ENCODE measurements around the gene CRP.
"Not testable (repeated sequence)": the region's sequence is repeated elsewhere in the genome, so short reads cannot be mapped to it uniquely, and the experiment has no call there.

Gene CRP, protein sequence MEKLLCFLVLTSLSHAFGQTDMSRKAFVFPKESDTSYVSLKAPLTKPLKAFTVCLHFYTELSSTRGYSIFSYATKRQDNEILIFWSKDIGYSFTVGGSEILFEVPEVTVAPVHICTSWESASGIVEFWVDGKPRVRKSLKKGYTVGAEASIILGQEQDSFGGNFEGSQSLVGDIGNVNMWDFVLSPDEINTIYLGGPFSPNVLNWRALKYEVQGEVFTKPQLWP

DNA sequence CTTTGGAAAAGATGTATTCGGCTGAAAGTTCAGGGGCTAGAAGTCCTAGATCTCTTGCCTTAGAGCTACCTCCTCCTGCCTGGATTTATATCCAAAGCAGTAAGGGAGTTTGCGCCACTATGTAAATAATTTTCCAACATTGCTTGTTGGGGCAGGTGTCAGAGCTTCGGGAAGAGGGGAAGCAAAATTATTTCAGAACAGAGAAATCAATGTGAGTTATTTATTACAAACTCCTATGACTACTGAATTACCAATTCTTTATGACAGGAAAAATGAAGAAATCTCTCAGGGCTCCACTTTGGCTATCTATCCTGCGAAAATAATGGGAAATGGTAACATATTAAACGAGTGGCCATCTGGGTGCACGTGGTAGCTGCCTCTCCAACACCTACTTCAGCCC lies at the start of gene CRP:
Gene CRP, minus strand, starts transcription at position 61 of the 400 bp plus-strand sequence. CDS start 104 bp downstream, outside the sequence.
- DNase-seq (ENCODE audit: low read depth, low spot score), result no peak

DNA sequence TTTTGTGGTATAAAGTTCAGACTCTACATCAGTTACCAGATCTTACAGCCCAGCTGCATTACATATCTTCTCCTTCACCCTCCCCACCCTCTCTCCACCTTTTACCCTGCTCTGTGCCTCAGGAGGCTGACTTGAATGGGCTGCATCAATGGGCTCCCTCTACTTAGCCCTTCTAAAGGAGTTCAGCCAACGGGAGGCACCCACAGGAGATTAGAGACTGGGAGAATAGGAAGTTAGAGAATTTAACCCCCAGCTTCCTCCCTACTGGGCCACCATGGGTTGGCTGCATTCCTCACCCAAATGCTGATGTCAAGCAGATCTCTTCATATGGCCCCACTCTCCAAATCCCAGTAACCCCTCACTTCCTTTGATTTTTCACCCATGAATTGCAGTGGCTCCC lies 49.3 kb upstream of the CRP start:
- no peak for DNase-seq (ENCODE audit: low read depth, low spot score)

DNA sequence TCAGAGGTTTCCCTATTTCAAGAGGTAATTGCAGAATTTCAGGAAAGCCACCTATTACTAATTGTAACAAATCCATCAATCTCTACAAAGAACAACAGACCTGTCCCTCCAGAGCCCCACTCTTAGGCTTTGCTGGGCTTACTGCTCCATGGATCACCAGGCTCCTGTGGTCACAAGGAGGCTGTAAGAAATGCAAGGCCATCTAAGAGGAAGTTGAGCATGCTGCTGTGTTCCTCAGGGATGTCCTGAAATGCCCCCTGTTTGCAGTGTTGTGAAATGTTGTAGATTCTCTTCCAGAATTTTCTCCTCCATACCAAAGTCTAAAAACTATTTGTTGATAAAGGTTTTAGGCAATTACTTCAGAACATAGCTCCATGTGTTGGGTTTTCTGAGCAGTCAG lies 42.0 kb upstream of the CRP start:
- DNase-seq (ENCODE audit: low read depth, low spot score), result no peak

DNA sequence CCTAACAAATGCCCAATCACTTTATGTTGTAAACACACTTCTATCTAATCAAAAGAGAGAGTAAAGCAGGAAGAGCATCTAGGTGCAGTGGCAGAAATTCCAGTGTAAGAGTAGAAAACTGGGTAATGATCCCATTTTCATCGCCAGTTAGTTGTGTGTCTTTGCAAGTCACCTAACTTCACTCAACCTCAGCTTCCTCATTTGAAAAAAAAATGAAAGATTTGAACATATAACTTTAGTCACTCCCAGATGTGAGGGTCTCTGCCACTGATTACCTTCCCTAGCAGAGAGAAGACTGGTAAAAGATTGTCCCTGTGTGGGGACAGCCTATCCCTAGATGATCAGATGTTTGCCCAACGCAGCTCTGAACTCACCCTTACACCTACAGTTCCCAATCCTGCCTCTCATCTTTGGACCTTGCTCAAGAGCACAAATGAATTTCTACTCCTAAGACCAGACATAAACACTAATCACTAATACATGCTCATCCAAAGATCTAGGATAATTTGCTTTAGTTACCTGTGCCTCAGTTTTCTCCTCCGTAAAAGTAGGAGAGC lies 41.1 kb upstream of the CRP start:
- no peak for DNase-seq (ENCODE audit: low read depth, low spot score)

DNA sequence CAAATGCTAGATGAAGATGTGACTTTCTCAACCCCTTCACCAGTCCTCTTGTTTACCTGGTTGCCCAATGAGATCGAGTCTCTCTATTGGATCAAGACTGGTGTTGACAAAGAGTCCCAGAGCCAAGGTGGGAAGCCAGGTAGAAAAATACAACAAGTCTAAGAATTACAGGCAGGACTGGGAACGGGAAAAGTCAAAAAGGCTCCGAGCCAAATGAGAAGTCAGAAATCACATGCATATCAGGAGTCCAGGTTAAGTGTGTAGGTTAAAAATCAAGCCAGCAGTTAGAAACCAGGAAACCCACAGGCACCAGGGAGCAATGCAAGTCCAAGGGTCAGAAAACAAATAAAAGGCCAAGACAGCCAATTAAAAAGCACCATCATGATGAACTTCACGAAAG lies 39.0 kb upstream of the CRP start:
- DNase-seq (ENCODE audit: low read depth, low spot score), result no peak

DNA sequence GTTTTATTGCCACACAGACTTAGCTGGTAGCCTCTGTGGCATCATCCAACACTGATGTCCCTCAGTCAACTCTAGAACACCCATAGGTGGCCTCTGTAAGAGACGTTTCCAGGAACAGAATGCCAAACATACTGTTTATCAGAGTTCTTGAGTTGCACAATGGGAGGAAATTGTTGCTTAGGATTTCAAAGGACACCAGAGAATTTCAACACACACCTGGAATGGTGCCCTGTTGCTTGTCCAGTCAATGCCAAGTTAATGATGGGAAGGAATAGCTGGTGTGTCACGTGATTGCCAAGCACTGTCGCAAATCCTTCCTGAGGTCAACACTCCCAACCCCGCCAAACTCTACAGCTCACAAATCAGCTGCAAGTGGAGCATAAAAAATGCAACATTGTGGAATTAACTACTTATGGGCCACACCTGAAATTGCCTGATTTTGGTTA lies 37.8 kb upstream of the CRP start:
- DNase-seq (ENCODE audit: low read depth, low spot score), result no peak

DNA sequence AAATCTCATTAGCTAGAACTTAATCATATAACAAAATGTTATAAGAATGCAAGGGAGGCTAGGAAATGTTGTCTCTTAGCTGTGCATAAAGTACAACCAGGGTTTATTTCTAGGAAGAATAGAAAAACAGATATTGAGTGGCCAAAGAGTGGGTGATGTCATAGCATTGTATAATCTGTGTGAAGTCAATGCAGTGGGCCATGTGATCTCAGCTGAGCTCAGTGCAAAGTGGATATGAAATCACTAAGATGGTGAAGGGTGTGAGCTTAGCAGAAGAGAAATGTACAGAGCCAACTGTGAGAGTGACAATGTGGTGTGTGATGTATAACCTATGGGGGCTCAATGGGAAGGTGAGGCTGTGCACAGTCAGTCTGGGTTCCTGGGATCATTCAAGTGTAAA lies 36.6 kb upstream of the CRP start:
- DNase-seq (ENCODE audit: low read depth, low spot score), result no peak

DNA sequence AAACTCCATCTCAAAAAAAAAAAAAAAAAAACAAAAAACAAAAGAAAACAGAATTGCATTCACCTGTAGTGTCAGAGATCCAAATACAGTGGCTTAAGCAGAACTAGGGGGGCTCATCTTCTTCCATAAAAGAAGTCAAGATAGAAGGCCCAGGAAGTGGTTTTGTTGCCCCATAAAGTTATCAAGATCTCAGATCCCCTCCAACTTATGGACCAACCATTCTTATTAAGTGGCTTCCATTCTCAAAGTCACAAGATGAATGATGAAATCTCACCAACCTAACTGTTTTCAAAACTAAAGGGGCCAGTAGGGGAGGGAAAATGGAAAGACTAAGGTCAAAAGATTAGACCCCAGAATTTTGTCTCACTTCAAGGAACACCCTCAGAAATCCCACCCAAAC lies 36.2 kb upstream of the CRP start:
- no peak for DNase-seq (ENCODE audit: low read depth, low spot score)

DNA sequence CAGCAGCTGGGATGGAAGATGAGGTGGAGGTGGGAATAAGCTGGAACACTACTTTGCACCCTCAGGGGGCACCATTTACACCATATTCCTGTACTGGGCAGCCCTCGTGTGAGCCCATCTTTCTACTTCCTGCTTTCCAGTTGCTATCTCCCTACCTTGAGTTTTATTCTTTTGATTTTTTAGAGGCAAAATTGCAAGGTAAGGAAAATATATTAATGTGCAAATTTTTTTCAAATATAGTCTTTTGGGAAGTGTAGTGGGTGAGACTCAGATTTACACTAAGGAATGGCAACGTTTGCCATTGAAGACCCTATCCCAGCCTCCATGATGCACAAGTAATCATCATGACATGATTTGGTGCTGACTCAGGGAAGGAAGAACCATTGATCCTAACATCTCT lies 35.2 kb upstream of the CRP start:
- DNase-seq (ENCODE audit: low read depth, low spot score), result no peak

DNA sequence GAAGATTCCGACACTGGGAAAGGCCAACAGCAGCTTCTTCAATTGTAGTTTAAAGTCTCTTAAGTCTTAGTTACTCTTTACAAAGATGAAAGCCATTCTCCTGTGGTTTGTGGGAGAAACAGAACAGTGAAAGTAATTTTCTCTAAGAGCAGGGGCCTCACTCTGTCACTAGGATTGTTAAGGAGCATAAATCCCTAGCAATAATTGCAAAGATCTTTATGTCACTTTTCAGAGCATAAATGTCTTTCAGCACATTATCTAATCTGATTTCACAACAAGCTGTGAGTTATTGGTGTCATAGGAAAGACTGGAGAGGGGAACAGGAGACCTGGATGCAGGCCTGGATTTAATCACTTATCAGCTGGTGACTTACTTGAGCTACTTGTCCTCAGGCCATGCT lies 34.0 kb upstream of the CRP start:
- DNase-seq (ENCODE audit: low read depth, low spot score), result no peak

DNA sequence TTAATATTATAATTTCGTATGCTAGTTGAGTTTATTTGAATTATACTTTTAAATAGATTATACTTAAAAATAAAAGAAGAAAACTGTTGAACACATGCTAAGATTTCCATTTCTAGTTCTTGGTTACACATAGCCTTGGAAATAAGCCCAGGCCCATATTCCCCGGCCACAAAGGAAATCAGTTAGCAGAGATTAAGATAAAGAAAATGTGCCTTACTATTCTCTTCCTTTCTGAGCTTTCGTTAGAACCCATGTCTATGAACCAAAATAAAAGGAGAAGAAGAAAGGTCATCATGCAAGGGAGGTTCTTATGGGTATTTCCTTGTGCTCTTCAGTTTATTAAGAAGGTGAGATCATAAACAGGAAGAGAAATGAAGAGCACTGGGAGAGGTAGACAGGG lies 32.3 kb upstream of the CRP start:
- no peak for DNase-seq (ENCODE audit: low read depth, low spot score)

DNA sequence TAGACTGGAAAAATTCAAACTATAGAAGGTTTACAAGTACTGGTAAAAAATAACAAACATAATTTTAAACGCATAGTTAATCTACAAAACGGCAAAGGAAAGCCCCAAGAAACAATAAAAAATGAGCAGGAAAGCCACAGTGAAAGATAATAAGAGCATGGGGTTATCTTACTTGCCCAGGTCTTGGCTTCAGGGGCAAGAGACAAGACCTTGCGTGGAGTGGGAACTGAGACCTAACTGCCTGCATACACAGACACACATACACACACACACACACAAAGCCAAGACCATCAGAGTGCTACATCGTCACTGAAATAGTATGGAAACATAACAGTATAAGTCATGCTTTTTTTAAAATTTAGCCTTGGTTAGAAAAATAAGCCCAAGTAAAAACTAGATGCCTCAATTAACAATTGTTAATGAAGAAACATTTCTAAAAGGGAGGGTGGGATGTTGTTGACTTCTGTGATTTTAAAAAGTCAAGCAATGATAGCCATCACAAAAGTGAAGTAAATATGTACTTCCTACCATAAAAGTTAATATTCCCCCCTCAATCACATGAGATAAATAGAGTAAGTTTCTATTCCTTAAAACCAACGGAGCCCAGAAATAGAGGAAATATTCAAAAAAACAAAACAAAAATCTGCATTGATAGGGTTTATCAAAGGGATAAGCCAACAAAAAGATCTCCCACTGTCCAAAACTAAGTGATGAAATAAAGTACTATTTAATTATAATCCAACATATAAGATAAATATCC lies 29.4 kb upstream of the CRP start:
- DNase-seq (ENCODE audit: low read depth, low spot score), result no peak

DNA sequence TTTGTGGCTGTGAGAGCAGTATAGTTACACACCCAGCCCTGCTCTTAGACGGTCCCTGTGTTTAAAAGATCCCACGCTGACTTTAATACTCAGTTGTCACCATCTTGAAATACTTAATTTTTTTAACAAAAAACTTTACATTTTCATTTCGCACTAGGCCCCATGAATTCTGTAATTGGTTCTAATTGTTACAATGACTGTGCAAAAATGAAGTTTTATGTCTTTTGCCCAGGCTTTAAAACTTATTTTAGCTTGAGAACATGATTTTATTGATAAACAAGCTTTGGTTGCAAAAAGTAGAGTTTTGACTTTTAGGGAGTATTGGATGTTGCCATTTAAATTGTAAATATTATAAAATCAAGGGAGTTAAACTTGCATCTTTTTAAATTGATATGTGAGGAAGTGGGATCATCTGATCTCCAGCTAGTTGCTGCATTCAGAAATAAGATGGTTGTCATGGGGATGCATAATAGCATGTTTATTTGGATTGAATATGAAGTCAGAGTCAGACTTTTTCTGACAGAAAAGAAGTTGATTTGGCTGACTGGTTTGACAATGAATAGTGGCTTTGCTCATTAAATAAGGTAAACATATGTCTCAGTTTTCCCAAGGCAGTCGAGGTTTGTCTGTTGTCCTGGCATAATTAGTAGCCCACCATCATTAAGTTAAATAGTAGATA lies 23.0 kb upstream of the CRP start:
- DNase-seq (ENCODE audit: low read depth, low spot score), result no peak

DNA sequence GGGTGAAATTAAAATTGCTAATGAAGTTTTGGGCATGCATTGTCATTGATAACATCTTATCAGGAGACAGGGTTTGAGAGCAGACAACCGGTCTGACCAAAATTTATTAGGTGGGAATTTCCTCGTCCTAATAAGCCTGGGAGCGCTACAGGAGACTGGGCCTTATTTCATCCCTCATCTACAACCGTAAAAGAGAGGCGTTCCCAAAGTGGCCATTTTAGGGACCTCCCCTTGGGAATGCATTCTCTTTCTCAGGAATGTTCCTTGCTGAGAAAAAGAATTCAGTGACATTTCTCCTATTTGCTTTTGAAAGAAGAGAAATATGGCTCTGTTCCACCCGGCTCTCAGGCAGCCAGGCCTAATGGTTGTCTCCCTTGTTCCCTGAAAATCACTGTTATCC lies 8.8 kb upstream of the CRP start:
- not testable (repeated sequence) for DNase-seq (ENCODE audit: low read depth, low spot score)

DNA sequence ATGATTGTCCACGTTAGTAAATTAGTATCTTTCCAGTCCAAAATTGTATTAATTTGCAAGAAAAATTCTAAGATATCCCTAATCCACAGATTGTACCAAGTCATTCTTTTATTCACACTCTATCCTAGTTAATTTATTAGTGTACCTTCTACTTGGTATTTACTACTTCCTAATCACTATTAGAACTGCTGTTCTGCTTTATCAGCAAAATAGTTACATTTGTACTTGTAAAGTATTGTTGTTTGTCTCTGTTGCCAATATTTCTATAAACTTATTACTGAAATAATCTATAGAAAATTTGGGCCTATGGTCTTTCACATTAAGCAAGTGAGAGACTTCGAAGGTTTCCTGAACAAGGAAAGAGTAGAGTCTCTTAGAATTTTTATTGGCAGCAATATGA lies 5.6 kb upstream of the CRP start:
- no peak for DNase-seq (ENCODE audit: low read depth, low spot score)

DNA sequence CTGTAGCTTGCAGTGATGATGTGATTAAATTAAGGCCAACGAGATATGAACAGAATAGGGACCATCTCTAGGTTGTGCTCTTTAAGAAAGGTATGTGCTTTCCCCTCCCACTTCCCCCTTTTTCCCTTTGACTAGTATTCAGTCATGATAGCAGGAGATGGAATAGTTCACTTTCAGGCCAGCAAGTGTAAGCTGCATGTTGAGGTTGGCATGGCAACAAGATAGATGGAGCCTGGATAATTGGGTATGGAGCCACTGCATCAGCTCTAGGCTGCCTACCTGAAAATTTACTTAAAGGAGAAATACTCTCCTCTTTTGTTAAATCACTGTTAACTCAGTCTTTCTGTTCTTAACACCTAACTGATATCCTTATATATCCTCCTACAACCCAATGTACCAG lies 1.5 kb upstream of the CRP start:
- no peak for DNase-seq (ENCODE audit: low read depth, low spot score)

DNA sequence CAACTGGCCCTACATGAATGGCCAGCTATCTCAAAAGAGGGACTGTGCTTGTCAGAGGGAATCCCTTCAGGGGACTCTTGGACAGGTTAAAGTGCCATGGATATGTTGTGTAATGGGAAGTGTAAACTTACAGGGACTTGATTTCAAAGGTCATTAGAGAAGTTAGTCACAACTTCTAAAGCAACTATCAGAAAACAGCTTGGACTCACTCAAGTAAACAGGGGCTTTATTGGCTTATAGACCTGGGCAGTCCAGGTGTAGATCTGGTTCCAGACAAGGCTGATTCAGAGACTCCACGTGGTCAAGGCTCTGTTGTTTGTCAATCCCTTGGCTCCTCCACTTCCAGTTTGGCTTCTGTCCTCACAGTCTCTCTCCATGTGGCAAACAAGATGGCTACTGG lies 2.3 kb downstream of the CRP start:
- DNase-seq (ENCODE audit: low read depth, low spot score), result no peak

DNA sequence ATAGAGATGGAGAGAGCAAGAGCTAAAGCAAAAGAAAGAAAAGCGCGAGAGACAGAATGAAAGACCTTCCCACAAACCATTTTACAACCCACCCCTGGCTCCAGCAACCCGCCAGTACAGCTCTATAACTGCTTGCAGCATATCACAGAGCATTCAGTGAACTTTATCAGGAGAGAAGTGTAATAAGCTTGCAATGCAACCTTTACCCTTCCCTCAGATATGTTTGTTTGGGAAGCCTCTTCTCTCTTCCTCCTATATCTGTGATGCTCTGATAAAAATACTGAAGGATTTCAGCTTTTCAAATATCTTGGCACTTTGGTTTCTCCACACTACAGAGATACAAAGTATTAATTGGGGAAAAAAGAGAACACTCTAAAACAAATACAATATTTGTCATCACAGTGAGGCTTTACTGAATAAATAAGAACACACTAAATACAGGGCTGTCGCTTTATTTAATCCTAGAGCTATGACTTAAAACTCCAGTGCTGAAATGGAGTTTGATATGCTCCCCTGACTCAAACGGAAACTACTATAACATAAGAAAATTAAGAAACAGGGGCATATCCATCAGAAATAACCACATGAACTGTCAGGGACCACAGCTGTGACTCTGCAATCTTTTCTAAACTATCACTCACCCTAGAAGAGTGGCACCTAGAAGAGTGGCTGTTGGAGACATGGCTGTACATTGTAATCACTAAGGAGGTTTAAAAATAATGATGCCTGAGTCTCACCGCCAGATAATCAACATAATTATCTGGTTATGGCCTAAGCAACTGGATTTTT lies 6.7 kb downstream of the CRP start:
- no peak for DNase-seq (ENCODE audit: low read depth, low spot score)

DNA sequence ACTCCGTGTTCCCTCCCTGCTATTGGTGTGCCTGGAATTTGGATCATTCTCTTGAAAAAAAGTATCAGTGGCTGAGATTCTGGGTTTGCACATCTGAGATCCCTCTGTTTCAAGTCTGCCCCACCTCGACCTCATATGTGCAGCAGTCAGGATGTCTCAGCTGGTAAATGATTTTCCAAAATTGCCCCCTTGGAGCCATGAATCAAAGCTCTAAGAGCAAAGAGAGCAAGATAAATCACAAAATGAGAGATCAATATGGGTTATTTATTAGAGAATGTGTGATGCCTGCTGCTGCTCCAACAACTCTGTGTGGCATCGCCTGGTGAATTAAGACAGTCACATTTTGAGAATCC lies 8.5 kb downstream of the CRP start:
- no peak for DNase-seq (ENCODE audit: low read depth, low spot score)

DNA sequence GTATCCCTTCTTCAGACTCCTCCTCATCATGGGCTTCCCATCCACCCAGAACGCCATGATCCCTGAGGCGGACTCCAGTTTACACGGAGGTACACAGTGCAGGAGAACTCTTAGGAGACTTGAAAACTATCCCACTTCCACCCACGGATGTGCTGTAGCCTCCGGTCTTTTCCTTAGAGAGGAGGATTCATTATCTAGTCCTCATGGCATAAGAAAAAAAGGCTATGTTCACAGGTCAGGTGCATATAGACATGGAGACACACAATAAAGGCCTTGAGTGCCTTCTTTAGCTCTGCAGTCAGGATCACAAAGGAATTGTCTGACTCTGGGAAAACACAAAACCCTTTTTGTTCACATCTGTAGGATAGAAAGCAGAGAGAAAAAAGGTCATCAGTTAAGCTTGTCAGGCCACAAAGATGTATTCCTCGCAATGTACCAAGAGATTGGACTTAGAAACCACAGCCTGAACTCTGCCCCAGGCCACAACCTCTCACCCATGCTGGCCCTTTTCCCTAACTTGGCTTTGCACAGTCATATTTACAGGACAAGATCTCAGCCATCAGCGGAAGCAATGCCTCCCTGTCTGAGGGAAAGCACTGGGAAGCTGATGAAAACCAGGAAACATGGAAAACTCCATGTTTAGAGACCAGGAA lies 9.0 kb downstream of the CRP start:
- DNase-seq (ENCODE audit: low read depth, low spot score), result no peak

DNA sequence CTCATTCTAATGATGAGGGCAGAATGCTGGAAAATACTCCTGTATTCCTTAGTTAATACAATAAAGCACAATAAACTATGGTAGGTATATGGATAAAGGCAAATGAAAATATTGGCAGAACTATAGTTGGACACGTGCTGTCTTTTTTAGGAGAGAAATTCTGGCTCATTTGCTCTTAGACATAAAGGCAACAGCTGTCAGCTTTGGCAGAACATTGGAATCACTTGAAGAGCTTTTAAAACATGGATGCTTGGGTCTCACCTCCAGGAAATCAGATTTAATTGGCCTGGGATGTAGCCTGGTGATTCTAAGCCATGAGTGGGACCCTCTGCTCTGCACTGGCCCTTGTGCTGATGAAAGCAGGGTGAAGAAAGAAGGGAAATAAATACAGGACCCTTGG lies 9.9 kb downstream of the CRP start:
- no peak for DNase-seq (ENCODE audit: low read depth, low spot score)
